Esophagus mucosa (tissue), 1 donor: ENCODE results near the gene TRAPPC10. TPM values are rescaled to one million over a fixed set of nuclear protein-coding genes. Genes with fewer than 3 reads are reported as not detected.

Experiments
- ATAC-seq: fragments of 200-7000 bp; cut with Tn5 transposase; one replicate; pipeline ENCODE4 v1.9.1; 2020
- total RNA-seq: library from RNA; stranded (reverse); gene quantifications from one replicate; pipeline ENCODE4 v1.2.4, GENCODE V29; 2023
- donor health status: DM: yes; HTN: yes; CAD: no.

Gene TRAPPC10
- total RNA-seq, 1 donor from 2014 or later = 20.2 TPM

DNA sequence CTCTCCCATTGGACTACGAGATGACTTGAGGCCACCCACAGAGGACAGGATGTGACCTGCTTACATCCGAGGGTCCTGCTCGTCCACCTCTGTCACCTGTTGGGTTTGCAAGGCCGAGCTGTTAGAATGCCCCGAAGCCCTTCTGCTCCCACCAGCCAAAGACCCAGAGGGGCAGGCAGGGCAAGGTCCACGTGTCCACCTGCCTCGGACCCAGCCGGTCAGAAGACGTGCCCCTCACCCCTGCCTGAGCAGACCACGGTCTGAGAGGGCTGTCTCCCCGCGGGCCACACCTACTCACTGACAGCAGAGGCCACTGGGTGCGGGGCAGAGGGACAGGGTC, 30.3 kb upstream of the TRAPPC10 start:
- ATAC-seq = no peak

DNA sequence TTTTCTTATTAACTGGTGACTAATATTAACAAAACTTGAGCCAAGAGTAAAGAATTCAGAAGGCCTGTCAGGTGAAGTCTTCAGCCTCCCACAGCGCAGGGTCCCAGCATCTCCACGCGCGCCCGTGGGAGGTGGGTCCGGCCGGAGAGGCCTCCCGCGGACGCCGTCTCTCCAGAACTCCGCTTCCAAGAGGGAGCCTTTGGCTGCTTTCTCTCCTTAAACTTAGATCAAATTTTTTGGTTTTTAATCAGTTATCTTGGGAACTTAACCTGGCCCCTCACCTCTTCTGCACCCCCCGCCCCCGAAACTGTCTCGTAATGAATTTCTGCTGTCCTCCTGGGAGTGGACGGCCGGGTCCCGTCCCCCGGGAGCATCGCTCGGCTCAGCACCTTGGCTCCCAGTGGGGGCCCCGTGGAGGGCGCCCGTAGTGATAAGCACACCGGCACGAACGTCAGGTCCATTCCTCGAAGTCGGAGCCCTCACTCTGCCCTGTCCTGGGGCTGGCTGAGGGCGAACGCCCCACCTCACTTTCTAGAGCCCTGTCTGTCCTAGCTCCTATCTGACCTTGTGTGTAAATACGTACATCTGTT, 29.5 kb upstream of the TRAPPC10 start:
- ATAC-seq = no peak

DNA sequence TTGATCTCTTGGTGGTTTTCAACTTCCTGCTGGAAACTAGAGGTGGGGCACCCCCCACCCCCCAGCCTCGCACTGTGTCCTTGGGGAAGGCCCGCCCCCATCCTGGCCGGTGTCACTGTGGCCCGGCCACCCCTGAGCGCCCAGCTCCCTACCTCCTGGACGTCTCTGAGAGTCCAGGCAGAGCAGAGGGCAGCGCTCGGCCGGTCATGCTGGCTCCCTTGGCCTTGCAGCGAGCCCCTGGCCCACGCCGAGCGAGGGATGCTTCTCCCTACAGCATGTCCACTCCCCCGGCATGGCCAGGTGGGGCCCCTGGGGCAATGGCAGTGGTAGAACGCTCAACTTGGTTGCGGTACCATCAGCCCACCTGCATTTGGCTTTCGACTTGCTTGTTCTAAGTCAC, 28.7 kb upstream of the TRAPPC10 start:
- peak; percentile 14 for ATAC-seq

DNA sequence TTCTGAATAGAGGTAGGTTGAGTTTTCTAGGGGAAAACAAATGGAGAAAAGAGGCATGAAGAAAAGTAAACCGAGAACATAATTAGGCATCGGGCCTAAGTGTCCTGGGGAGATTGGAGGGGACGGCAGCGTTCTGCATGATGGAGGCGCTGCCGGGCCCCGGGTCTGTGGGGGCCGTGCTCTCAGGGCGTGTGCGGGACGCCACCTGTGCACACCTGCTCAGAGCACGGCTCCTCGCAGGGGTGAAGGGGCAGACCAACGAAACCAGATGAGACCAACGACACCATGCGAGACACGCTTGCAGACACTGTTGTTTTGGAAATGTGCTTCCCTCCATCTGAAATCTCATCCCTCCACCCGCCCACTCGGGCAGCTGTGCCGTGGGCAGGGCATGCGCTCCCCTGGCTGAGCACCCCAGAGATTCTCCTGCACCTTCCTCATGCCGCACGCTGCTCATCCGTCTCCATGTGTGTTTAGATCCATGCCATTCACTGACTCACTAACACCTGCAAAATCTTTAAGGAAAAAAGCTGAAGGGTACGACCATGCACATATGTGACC, 28.2 kb upstream of the TRAPPC10 start:
- no peak for ATAC-seq

DNA sequence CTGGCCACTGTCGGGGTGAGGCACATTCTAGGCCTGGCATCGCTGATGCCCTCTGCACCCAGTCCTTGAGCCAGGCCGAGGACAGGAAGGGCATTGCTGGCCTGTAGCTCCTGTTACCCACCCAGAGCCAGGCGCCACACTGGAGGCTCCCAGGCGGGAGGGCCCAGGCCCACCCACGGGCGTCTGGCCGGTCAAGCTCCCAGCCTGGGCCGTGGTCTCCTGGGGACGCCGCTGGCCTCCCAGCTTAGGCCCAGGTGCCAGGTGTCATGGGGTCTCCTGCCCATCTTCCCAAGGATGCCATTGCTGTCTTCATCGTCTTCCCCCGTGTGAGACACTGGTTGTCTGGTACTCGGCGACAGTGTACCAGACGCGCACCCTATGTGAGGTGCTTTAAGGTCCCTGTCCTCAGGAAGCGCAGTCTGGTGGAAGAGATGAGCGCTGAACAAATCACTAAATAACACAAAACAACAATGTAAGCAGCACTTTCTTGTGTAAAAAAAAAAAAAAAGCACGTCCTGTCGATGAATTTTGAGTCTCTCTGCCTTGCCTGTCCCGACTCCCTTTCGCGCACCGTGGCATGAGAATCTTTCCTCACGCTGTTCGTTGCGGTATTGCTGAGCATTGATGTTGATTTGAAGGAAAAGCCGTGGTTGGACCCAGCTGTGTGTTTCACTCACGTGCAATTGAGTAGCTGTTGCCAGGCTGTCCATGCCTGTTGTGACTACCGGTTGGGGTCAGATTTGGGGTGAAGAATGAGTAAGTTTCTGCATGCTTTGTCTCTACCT, 27.0 kb upstream of the TRAPPC10 start:
- no peak for ATAC-seq

DNA sequence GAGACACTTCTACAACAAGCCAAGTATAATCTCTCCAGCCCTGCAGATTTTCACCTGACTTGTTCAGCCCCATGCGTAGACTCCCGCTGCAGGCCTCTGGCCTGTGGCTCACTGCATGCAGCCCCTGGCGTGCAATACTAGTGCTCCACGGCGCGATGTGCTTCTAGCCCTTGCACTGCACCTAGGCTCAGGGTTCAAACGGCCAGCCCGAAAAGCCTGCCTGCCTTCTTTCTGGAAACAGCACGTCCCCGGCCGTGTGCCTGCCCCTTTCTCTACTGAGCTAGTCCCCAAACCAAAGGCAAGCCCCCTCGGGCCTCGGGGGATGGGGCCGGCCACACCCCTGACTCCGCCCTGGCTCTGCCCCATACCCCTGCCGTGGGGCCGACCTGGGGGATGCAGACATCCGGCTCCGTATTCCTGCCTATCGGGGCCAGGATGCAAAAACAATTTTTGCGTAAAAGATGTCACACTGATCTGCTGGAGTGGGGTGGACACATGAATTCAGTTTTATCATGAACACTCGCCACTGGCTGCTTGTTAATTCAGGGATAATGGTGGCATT, 26.3 kb upstream of the TRAPPC10 start:
- ATAC-seq = no peak

DNA sequence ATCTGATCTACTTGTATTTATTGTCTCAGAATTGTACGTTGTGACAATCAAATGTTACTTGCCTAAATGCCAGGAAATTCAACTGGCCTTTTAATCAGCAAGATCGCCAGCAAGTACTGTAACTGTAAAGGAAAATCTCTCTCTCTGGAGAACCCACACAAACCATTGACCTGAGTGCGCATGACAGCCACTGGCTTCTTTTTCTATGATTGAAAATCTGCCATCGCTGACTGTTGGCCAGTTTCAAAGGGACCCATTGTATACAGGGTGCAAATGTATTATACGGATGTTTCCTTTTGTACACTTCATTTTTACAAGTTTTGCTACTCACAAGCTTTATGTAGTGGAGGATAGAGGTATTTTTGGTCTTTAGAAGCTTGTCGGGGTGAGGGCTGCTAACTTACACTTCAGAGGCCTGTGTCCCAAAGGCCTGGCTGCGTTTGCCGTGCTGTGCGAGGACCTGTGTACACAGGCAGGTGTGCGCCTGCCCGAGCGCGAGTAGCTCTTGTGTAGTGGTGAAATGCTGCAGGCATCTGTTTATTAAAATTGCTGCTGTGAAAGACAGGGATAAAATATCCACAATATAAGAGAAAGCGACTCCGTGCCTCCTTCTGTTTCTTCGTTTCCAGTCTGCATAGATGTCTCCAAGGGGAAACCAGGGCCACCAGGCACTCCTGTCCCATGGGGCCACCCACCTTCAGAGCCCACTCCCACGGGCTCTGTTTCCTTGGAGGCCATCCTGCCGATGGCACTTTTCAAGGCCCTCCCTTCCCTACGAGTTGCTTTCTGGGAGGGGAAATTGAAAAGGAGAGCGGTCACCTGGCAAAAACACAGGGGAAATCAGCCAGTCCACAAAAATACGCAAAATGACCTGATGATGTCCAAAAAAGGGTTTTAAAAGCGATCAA, 25.3 kb upstream of the TRAPPC10 start:
- ATAC-seq = no peak

DNA sequence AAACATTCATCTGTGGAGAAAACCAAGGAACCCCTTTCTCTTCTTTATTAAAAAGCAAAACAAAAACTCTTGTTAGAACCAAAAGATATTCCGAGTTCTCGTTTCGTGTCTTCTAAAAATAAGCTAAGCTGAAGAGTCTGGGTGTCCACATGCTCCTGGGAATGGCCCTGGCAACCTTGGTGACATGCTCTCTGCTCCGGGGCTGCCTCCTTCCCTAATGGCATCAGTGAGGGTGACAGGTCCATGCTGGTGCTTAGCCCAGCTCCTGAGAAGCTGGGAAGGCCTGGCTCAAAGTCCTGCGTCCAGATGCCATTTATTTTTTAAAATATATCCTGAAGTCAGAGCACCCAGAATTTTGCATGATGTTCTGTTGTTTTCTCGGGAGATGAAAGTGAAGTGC, 24.6 kb upstream of the TRAPPC10 start:
- ATAC-seq = no peak

DNA sequence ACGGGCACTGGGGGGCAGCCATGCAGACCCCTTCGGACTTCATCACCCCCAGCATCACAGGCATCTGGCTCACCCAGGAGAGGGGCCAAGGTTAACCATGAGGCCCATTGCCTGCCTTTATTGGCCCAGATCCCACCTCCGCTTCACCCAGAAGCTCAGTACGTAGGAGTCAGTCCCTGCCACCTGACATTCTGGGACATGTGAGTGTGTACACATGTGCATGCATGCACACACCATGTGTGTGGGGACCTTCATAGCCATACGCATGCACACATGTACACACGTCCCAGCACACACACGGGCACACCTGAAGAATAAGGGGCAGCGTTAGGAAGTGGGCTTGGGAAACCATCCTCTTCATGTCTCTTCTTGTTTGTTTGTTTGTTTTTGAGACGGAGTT, 24.1 kb upstream of the TRAPPC10 start:
- ATAC-seq = no peak

DNA sequence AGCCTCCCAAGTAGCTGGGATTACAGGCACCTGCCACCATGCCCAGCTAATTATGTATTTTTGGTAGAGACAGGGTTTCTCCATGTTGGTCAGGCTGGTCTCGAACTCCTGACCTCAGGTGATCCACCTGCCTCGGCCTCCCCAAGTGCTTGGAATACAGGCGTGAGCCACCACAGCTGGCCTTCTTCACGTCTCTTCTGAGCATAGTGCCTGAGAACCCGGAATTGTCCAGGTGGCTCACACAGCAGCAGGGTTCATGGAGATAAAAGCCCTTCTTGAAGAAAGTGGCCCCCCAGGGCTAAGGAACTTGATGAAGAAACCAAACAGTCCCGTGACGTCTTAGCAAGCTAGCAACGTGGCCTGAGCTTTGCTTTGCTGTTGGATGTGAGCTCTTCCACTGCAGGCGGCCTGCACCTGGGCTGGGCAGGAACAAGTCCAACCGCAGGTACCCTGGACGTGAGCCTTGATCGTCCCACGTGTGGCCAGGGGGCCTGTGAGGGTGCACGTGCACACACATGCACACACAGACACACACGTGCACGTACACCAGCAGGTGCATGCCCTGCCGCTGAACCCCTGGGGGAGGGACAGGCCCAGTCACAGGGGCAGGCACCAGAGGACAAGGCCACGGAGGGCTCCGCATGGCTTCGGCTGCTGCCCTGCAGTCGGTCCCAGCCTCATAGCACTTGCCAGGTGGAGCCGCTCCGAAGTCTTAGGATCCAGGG, 23.4 kb upstream of the TRAPPC10 start:
- no peak for ATAC-seq

DNA sequence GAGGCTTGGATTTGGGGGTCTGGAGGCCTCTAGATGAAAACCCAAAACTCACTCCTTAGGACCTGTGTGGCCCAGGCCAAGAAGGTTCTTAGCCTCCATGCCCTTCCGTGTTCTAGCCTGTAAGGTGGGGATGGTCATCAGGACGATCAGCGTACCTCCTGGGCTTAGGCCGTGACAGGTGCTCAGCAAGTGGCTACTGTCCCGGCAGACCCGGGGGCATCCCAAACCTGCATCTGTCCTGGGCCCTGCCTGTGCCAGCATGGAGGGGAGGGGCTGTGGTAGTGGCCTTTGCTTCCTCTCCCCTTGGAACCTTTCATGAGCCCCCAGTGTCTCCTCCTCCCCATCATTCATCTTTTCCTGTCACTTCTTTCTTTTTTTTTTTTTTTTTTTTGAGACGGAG, 22.7 kb upstream of the TRAPPC10 start:
- no peak for ATAC-seq

DNA sequence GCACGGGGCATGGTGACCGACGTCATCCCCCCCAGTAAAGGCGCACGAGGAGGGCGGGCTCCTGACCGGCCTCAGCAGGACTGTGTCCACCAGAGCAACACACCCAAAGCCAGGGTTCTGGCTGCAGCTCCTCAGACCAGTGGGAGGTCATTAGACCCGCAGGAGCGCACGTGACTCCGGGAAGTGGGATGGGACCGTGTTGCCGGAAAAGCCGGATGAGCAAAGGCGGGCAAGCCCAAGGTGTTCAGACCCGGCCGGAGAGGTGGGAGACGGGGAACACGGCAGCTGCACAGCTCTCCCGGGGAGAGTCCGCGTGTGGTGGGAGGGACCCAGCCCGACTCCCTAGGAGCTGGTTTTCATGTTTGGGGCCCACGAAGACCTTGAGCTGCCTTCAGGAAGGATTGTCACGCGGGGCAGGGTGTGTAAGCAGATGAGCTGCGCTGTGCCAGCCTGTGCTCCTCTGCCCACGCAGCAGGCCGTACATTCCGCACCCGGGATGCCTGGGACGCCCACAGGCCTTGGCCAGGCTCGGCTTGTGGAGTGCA, 20.6 kb upstream of the TRAPPC10 start:
- ATAC-seq = peak; percentile 19

DNA sequence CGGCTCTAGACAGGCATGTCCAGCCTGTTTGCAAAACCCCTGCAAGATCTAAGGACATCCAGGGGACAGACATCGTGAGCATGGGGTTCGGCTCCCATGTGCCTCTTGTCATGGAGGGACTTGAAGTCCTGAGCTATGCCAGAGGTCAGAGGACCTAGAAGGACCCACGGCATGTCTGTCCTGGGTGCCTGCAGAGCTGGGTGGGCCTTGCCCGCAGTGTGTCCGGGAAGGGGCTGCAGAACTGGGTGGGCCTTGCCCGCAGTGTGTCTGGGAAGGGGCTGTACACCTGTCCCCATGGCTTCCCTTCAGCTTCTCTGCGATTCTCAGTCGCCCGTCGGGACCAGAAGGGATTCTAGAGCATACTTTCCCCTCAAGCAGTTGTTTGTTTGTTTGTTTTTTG, 20.0 kb upstream of the TRAPPC10 start:
- no peak for ATAC-seq

DNA sequence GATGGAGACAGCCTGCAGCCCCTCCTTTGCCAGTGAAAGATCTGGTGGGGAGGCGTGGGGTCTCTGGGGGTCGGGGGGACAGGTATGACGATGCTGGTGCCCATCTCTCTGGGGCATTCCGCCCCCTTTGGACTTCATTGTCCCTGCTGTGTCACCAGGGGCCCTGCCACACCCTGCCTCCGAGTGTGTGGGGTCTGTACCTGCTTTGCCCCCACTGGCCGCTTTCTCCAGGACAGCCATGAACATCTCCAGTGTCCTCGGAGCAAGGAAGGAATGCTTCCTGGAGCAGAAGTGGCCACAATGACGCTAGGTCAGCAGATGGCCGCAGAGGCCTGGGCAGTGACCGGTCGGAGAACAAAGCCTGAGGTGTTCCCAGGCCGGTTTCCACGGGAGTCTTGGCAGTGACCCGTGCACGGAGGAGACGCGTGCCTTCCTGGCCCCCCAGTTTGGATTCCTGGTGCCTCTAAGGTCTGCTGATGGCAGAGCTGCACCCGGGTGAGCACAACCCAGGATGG, 18.6 kb upstream of the TRAPPC10 start:
- no peak for ATAC-seq

DNA sequence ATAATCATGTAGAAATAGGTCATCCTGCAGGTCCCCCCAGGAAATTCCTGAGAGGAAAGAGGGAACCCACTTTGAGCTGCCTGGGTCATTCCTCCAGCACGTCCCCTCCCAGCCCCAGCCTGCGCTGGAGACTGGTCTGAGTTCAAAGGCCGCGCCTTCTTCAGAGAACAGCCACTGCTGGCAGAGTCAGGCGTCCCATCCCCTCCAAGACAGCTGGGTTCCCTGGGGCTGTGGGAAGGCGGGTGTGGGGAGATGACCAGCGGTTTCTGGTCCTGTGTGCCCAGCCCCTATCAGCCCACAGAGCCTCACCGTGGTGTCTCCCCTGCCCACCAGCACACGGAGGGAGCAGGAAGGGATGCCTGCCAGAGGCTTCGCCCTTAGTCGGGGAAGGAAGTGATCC, 18.0 kb upstream of the TRAPPC10 start:
- ATAC-seq = no peak

DNA sequence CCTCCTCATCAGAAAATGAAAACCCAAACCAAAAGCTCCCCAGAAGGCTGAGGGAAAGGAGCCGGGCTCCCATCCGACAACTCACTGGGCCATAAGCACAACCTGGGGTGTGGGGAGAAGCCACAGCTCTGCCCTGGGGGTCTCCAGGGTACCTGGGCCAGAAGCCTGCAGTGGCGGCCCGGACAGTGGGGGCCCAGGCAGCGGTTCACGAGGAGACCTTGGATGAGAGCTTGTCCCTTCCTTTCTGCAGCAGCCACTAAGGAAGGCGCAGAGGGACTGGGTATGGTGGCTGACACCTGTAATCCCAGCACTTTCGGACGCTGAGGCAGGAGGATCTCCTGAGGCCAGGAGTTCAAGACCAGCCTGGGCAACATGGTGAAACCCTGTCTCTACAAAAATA, 17.5 kb upstream of the TRAPPC10 start:
- ATAC-seq = no peak

DNA sequence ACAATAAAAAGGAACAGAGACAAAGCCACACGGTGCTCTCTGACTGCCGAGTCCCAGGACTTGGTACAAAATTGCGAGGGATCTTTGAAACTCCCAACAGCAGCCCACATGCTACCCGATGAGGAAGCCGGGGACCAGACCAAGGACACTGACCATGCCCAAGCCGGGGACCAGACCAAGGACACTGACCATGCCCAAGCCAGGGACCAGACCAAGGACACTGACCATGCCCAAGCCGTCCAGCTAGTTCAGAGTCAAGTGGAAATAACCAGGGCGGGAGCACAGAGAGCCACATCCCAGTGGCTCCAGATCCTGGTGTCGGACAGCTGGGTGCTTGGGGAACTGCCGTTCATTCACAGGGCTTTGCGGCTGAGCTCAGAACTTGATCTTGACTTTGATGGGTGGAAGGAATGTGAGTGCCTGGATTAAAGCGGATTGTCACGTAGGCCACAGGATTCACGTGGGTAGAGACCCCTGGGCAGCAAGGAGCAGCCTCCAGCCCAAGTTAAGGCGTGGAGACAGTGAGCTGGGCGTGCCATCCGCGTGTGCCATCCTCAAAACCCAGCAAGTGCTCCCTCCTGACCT, 16.5 kb upstream of the TRAPPC10 start:
- ATAC-seq = no peak

DNA sequence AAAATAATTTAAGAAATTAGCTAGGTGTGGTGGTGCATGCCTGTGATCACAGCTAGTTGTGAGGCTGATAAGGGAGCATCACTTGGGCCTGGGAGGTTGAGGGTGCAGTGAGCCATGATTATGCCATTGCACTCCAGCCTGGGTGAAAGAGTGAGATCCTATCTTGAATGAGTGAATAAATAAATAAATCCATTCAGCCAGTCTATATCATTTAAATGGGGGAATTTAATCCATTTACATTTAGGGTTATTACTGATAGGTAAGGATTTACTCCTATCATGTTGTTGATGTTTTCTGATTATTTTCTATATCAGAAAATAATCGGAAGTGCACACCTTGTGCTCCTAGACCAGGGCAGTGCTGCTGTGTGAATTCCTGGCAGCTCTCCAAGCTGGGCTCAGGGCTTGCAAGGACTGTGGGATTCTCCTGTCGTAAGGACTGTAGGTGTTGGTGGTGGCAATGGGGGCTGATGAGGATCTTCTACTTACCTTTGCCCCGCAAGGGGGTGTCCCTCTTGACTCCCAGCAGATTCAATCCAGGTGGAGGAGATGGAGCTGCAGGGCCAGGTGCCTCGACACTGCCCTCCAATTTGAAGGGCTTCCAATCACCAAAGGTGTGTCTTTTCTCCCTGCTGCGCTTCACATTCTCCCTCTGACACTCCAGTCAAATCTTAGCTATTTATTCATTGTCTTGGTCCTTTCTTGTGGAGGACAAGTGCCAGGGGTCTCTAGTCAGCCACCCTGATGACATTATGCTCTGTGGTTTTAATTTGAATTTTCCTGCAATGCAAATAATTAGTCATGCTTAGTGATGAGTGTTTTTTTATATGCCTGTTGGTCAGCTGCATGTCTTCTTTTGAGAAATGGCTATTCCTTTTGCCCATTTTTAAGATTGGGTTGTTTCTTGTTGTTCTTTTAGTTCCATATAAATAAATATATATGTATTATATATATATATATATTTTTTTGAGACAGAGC, 14.1 kb upstream of the TRAPPC10 start:
- no peak for ATAC-seq

DNA sequence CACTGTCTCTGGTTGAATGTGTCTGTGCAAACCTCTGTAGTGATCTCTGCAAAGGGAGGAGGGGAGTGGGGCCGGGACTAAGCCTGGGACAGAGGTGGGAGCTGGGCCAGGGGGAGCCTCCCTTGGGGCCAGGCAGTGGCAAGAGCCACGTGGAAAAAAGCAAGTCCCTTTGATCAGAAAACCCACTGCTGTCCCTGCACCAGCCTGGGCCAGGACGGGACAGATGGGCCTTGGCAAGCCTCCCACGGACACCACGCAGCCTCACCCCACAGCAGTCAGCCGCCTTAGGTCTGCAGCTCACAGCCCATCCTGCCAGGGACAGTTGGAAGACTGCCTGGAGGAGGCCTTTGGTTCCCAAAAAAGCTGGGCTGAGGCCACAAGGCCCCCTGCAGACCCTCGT, 11.7 kb upstream of the TRAPPC10 start:
- ATAC-seq = peak; percentile 27

DNA sequence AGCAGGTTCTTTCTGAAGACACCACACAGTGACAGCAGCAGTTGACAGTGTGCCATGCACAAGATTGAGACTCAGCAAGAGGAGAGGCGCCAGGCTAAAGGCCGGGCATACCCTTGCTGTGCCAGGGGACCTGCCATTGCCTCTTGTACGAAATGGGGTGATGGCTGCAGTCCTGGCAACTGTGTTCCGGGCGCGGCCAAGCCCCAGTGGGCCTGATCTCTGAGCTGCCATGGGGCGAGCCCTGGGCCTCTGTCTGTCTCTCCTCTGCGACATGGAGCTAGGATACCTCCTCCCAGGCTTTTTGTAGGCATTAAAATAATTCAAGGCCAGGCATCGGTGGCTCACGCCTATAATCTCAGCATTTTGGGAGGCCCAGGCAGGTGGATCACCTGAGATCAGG, 9.6 kb upstream of the TRAPPC10 start:
- no peak for ATAC-seq
